Measurements from ENCODE around the gene GPR4.

DNA sequence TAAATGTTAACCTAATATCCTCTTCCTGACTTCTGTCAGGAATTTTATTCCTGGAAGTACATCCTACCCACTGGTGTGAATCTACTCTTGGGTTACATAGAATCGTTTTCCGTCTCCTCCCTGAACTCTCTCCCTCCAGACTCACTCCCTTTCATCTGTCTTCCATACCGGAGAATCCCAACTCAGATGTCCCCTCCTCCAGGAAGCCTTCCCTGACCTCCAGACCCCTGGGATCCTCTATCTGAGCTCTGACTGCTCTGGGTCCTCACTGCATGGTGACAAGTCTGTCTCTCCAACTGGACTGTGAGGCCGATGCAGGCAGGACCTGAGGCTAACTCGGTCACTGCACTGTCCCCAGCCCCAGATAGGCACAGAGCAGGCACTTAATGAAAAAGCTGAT is 42.0 kb downstream of the GPR4 start:
- TF ChIP-seq POLR2A (IDR thresholded peaks at IDR 0.05): no peak
- TF ChIP-seq, protein P1, sequence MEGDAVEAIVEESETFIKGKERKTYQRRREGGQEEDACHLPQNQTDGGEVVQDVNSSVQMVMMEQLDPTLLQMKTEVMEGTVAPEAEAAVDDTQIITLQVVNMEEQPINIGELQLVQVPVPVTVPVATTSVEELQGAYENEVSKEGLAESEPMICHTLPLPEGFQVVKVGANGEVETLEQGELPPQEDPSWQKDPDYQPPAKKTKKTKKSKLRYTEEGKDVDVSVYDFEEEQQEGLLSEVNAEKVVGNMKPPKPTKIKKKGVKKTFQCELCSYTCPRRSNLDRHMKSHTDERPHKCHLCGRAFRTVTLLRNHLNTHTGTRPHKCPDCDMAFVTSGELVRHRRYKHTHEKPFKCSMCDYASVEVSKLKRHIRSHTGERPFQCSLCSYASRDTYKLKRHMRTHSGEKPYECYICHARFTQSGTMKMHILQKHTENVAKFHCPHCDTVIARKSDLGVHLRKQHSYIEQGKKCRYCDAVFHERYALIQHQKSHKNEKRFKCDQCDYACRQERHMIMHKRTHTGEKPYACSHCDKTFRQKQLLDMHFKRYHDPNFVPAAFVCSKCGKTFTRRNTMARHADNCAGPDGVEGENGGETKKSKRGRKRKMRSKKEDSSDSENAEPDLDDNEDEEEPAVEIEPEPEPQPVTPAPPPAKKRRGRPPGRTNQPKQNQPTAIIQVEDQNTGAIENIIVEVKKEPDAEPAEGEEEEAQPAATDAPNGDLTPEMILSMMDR (IDR thresholded peaks at IDR 0.05): no peak
- no peak for TF ChIP-seq EP300 (IDR thresholded peaks at IDR 0.05)
